ENCODE results near the gene TM2D3.
"Not testable (repeated sequence)": the region's sequence is repeated elsewhere in the genome, so short reads cannot be mapped to it uniquely, and the experiment has no call there.

TM2D3 gene

DNA sequence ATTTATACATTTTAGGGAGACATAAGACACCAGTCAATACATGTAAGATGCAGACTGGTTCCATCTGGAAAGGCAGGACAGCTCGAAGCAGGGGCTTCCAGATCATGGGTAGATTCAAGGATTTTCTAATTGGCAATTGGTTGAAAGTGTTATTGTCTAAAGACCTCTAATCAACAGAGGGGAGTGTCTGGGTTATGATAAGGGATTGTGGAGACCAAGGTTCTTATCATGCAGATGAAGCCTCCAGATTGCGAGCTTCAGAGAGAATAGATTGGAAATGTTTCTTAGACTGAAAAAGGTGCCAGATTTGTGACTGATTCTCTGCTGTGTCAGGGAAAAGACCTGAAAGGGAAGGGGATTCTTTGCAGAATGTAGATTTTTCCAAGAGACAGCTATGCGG, 15.1 kb downstream of the TM2D3 start:
- no peak overlapping the region for H3K27ac ChIP-seq
- no peak overlapping the region for H3K4me2 ChIP-seq
- H3K79me2 ChIP-seq (ENCODE audit: insufficient read depth, low read depth): no peaks in the 10 kb centered on the region; the same call in 1 of the 2 replicates
- peaks cover 14% of the 10 kb centered on the region for H3K4me1 ChIP-seq (ENCODE audit: low read depth, poor library complexity, severe bottlenecking)
- no peak overlapping the region for H3K9ac ChIP-seq
- no peaks in the 10 kb centered on the region for H3K27me3 ChIP-seq (ENCODE audit: insufficient read depth, low read depth)
- H2AFZ ChIP-seq (ENCODE audit: low read depth): no peak overlapping the region
- no peaks in the 10 kb centered on the region for H3K36me3 ChIP-seq (ENCODE audit: insufficient read depth)
- peaks cover 4% of the 10 kb centered on the region; the same call in 1 of the 2 replicates for H4K20me1 ChIP-seq (ENCODE audit: insufficient read depth)
- H3K4me3 ChIP-seq (IDR thresholded peaks at IDR 0.05; ENCODE audit: insufficient read depth, low read depth, low read length): no peak overlapping the region
- TF ChIP-seq, protein P1, sequence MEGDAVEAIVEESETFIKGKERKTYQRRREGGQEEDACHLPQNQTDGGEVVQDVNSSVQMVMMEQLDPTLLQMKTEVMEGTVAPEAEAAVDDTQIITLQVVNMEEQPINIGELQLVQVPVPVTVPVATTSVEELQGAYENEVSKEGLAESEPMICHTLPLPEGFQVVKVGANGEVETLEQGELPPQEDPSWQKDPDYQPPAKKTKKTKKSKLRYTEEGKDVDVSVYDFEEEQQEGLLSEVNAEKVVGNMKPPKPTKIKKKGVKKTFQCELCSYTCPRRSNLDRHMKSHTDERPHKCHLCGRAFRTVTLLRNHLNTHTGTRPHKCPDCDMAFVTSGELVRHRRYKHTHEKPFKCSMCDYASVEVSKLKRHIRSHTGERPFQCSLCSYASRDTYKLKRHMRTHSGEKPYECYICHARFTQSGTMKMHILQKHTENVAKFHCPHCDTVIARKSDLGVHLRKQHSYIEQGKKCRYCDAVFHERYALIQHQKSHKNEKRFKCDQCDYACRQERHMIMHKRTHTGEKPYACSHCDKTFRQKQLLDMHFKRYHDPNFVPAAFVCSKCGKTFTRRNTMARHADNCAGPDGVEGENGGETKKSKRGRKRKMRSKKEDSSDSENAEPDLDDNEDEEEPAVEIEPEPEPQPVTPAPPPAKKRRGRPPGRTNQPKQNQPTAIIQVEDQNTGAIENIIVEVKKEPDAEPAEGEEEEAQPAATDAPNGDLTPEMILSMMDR (conservative IDR thresholded peaks at IDR 0.05; ENCODE audit: low read depth, low read length): no peak

DNA sequence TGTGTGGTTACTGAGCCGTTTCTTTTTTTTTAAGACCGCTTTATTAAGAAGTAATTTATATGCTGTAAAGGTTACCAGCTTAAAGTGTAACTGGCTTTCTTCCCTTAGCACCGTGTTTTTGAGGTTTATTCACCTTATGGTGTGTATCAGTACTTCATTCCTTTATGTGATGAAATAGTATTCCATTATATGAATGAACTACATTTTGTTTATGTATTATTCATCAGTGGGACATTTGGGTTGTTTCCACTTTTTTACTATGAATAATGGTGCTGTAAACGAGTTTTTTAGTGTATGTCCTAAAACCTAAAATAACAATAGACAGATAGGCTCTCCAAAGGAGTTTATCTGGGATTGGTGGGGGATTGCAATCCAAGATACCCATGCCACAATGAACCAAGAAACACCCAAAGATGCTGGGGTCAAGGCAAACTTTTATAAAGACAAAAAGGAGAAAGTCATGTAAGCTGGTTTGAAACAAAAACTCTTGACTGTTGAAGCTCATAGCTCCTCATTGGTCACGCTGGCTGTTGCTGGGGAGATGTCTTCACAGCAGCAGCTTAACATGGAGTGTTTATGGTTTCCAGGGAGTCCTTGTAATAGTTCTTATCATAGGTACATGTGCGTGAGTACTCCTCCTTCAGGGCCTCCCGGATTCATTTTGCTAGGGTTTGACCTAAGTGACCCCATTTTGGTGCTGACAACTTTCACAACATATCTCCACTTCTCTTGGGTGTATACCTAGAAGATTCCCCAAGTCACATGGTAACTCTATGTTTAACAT, 16.0 kb downstream of the TM2D3 start:
- H4K20me1 ChIP-seq (ENCODE audit: insufficient read depth): no peaks in the 10 kb centered on the region

DNA sequence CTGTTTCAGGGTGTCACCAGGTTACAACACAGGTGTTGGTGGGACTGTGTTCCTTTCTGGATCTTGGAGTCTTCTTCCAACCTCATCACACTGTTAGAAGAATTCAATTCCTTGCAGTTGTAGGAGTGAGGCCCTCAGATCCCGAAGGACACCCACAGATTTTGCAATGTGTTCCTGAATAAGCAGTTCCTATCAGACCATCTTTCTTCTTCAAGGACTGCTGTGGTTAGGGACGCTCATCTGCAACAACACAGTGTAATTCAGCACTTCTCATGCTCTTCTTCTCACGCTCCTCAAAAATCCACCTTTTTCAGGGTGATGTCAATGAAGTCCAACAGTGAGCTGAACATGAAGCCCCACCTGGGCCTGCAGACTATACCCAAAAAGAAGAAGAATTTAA, 18.8 kb downstream of the TM2D3 start:
- Histone ChIP-seq H4K20me1 (ENCODE audit: insufficient read depth) (no peaks in the 10 kb centered on the region), H3K36me3 (ENCODE audit: insufficient read depth) (no peaks in the 10 kb centered on the region), H3K4me3 (IDR thresholded peaks at IDR 0.05; ENCODE audit: insufficient read depth, low read depth, low read length) (no peak overlapping the region), H3K79me2 (ENCODE audit: insufficient read depth, low read depth) (no peaks in the 10 kb centered on the region), H2AFZ (ENCODE audit: low read depth) (no peak overlapping the region), H3K4me1 (ENCODE audit: low read depth, poor library complexity, severe bottlenecking) (no peaks in the 10 kb centered on the region), H3K4me2 (no peak overlapping the region), H3K27me3 (ENCODE audit: insufficient read depth, low read depth) (no peaks in the 10 kb centered on the region), H3K9ac (no peak overlapping the region), H3K27ac (no peak overlapping the region)
- TF ChIP-seq, protein P1 (conservative IDR thresholded peaks at IDR 0.05; ENCODE audit: low read depth, low read length): no peak

More for the DNA sequence above, 16.0 kb downstream of the TM2D3 start:
- no peak overlapping the region for H3K4me3 ChIP-seq (IDR thresholded peaks at IDR 0.05; ENCODE audit: insufficient read depth, low read depth, low read length)
- H3K9ac ChIP-seq: no peak overlapping the region
- no peak overlapping the region for H3K4me2 ChIP-seq
- H3K79me2 ChIP-seq (ENCODE audit: insufficient read depth, low read depth): no peaks in the 10 kb centered on the region
- H3K27ac ChIP-seq: no peak overlapping the region
- H3K27me3 ChIP-seq (ENCODE audit: insufficient read depth, low read depth): no peaks in the 10 kb centered on the region
- peaks cover 5% of the 10 kb centered on the region for H3K4me1 ChIP-seq (ENCODE audit: low read depth, poor library complexity, severe bottlenecking)
- H3K36me3 ChIP-seq (ENCODE audit: insufficient read depth): no peaks in the 10 kb centered on the region
- TF ChIP-seq, protein P1 (conservative IDR thresholded peaks at IDR 0.05; ENCODE audit: low read depth, low read length): no peak
- H2AFZ ChIP-seq (ENCODE audit: low read depth): no peak overlapping the region

DNA sequence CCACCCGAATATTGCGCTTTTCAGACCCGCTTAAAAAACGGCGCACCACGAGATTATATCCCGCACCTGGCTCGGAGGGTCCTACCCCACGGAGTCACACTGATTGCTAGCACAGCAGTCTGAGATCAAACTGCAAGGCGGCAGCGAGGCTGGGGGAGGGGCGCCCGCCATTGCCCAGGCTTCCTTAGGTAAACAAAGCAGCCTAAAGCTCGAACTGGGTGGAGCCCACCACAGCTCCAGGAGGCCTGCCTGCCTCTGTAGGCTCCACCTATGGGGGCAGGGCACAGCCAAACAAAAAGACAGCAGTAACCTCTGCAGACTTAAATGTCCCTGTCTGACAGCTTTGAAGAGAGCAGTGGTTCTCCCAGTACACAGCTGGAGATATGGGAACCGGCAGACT, 25.5 kb downstream of the TM2D3 start:
- H3K79me2 ChIP-seq (ENCODE audit: insufficient read depth, low read depth); H3K4me3 ChIP-seq (IDR thresholded peaks at IDR 0.05; ENCODE audit: insufficient read depth, low read depth, low read length); H2AFZ ChIP-seq (ENCODE audit: low read depth); H3K27me3 ChIP-seq (ENCODE audit: insufficient read depth, low read depth); H3K9ac ChIP-seq; H4K20me1 ChIP-seq (ENCODE audit: insufficient read depth); H3K27ac ChIP-seq; H3K4me2 ChIP-seq; H3K36me3 ChIP-seq (ENCODE audit: insufficient read depth): not testable (repeated sequence)
- peaks cover 15% of the 10 kb centered on the region for H3K4me1 ChIP-seq (ENCODE audit: low read depth, poor library complexity, severe bottlenecking)

DNA sequence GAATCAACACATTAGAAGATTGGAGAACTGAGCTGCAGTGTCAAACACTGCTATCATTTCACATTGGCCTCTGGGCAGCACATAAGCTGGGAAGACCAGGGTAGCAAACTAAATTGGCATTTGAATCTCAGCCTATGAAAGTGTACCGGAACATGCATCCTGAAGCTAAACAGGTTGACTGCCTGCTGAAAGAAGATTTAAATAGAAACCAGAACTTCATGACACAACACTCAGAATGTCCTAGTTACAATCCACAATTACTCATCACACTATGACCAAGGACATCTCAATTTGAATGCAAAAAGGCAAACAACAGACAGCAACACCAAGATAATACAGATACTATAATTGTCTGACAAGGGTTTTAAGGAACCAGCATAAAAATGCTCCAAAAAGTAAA, 26.2 kb downstream of the TM2D3 start:
- no peak overlapping the region for H3K4me2 ChIP-seq
- no peaks in the 10 kb centered on the region for H3K79me2 ChIP-seq (ENCODE audit: insufficient read depth, low read depth)
- H4K20me1 ChIP-seq (ENCODE audit: insufficient read depth): no peaks in the 10 kb centered on the region
- peaks cover 23% of the 10 kb centered on the region for H3K4me1 ChIP-seq (ENCODE audit: low read depth, poor library complexity, severe bottlenecking)
- TF ChIP-seq, protein P1 (conservative IDR thresholded peaks at IDR 0.05; ENCODE audit: low read depth, low read length): no peak
- no peaks in the 10 kb centered on the region for H3K27me3 ChIP-seq (ENCODE audit: insufficient read depth, low read depth)
- H3K36me3 ChIP-seq (ENCODE audit: insufficient read depth): no peaks in the 10 kb centered on the region
- H3K9ac ChIP-seq: no peak overlapping the region
- no peak overlapping the region for H3K4me3 ChIP-seq (IDR thresholded peaks at IDR 0.05; ENCODE audit: insufficient read depth, low read depth, low read length)
- H2AFZ ChIP-seq (ENCODE audit: low read depth): no peak overlapping the region
- H3K27ac ChIP-seq: no peak overlapping the region
